SJSA1 (cell line): Measurements from ENCODE around the gene IL13. TPM values are rescaled to one million over a fixed set of nuclear protein-coding genes. Genes with fewer than 3 reads are reported as not detected.
"Not testable (repeated sequence)": the region's sequence is repeated elsewhere in the genome, so short reads cannot be mapped to it uniquely, and the experiment has no call there.

ENCODE experiments used
- DNase-seq, 2 experiments: peaks; one replicate each; pipeline ENCODE4 v3.0.0-alpha.2; 2015 to 2020; ENCODE audit warnings: low spot score in 2 of 2, low read depth in 1 of 2
- H3K27ac ChIP-seq: fragments of 250-450 bp; sonication (Bioruptor Pico); 2 replicates; pipeline ENCODE4 v1.5.1; 2020; ENCODE audit warnings: mild to moderate bottlenecking, moderate library complexity
- H3K27me3 ChIP-seq: fragments of 250-450 bp; sonication (Bioruptor Pico); replicated peaks from 2 replicates; pipeline ENCODE4 v1.5.1; 2020; ENCODE audit warnings: mild to moderate bottlenecking, moderate library complexity
- H3K36me3 ChIP-seq: fragments of 250-450 bp; sonication (Bioruptor Pico); 2 replicates; pipeline ENCODE4 v1.5.1; 2020; ENCODE audit warnings: mild to moderate bottlenecking
- H3K4me1 ChIP-seq: fragments of 250-450 bp; sonication (Bioruptor Pico); replicated peaks from 2 replicates; pipeline ENCODE4 v1.6.1; 2021; ENCODE audit warnings: mild to moderate bottlenecking
- H3K4me3 ChIP-seq: fragments of 250-450 bp; sonication (Bioruptor Pico); 2 replicates; pipeline ENCODE4 v1.5.1; 2020; ENCODE audit warnings: mild to moderate bottlenecking
- H3K9me3 ChIP-seq: fragments of 250-450 bp; sonication (Bioruptor Pico); replicated peaks from 2 replicates; pipeline ENCODE4 v1.5.1; 2020; ENCODE audit warnings: mild to moderate bottlenecking
- total RNA-seq: library from RNA; depleted of rRNA; stranded (reverse); fragments of >200 nt; shearing (Covaris generic); gene quantifications from 2 replicates; pipeline ENCODE4 v1.2.3, GENCODE V29; 2014

The IL13 gene
- total RNA-seq, 1 experiment from 2014 or later, result not detected

DNA sequence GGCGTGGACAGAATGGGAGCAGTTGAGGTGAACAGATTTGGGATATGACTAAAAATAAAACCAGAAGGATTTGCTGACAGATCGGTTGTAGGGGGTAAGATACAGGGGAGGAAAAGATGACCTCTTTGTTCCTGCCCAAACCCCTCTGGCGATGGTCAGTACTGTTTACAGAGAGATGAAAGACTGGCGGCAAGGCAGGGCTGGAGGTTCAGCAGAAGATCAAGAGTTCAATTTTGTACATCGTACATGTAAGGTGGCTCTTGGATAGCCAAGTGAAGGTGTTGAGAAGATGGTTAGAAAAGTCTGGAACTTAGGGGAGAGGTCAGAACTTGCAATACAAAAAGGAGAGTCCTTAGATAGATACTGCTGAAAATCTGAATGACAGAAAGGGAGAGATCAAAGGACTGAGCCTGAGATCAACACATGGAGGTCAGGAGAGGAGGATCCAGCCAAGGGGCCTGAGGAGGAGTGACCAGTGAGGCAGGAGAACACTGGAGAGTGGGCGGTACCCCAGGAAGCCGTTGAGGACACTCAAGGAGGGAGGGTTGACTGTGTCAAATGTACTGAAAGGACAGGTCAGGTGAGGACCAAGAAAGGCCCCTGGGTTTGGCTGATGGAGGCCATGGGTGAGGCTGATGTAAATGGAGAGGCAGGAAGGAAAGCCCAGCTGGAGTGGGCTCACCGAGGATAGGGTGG is 23.0 kb downstream of the IL13 start:
- H3K9me3 ChIP-seq, result no peaks in the 10 kb centered on the region
- no peaks in the 10 kb centered on the region for H3K27me3 ChIP-seq
- DNase-seq, result no peak
- H3K27ac ChIP-seq, result no peak overlapping the region
- H3K36me3 ChIP-seq, result no peaks in the 10 kb centered on the region
- peaks cover 30% of the 10 kb centered on the region for H3K4me1 ChIP-seq
- H3K4me3 ChIP-seq, result no peak overlapping the region

DNA sequence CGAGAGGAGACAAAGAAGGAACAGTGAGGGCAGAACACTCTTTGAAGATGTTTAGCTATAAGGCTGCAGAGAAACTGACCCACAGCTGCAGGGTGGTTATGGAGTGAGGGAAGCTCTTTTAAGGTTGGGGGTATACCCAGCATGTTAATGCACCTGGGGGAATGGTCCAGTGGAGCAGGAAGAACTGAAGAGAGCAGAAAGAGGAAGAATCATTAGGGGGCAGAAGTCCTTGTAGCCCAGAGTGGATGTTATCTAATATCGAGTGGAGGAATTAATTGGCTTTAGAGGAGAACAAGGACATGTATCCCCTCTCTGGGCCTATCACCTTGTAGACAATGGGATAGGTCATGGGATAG is 23.5 kb downstream of the IL13 start:
- no peak for DNase-seq
- Histone ChIP-seq H3K27ac (no peak overlapping the region), H3K4me3 (no peak overlapping the region), H3K9me3 (no peaks in the 10 kb centered on the region), H3K4me1 (peaks cover 28% of the 10 kb centered on the region), H3K27me3 (no peaks in the 10 kb centered on the region), H3K36me3 (no peaks in the 10 kb centered on the region)

DNA sequence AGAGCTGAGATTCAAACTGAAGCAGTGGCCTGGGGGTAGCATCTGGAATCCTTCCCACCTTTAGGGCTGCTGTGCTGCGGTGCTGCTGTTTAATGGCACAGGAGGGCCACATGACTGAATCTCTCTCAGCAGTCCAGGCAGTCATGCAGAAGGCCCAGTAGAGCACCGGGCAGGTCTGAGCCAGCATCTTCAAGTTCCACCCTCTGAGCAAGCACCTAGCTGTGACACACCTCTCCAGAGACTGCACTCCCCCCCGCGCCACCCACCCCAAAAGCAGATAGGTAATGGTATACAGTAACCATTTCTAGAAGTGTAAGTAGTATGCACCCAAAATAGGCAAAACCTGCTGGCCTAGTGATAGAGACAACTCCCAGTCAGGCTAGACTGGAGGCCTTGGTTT is 24.0 kb downstream of the IL13 start:
- no peak for DNase-seq
- no peak overlapping the region for H3K27ac ChIP-seq
- no peak overlapping the region for H3K4me3 ChIP-seq
- H3K4me1 ChIP-seq, result peaks cover 23% of the 10 kb centered on the region
- no peaks in the 10 kb centered on the region for H3K27me3 ChIP-seq
- H3K9me3 ChIP-seq, result no peaks in the 10 kb centered on the region
- H3K36me3 ChIP-seq, result no peaks in the 10 kb centered on the region

GRCh38 chr5:132684491-132684890 is 26.5 kb downstream of the IL13 start:
- Histone ChIP-seq H3K27ac (no peak overlapping the region), H3K36me3 (no peaks in the 10 kb centered on the region), H3K4me3 (no peak overlapping the region), H3K27me3 (no peaks in the 10 kb centered on the region), H3K9me3 (no peaks in the 10 kb centered on the region), H3K4me1 (peaks cover 10% of the 10 kb centered on the region)
- no peak for DNase-seq

GRCh38 chr5:132684922-132685720 is 27.1 kb downstream of the IL13 start:
- no peak for DNase-seq
- Histone ChIP-seq H3K4me1 (peaks cover 3% of the 10 kb centered on the region), H3K36me3 (no peaks in the 10 kb centered on the region), H3K27ac (no peak overlapping the region), H3K27me3 (no peaks in the 10 kb centered on the region), H3K4me3 (no peak overlapping the region), H3K9me3 (no peaks in the 10 kb centered on the region)

DNA sequence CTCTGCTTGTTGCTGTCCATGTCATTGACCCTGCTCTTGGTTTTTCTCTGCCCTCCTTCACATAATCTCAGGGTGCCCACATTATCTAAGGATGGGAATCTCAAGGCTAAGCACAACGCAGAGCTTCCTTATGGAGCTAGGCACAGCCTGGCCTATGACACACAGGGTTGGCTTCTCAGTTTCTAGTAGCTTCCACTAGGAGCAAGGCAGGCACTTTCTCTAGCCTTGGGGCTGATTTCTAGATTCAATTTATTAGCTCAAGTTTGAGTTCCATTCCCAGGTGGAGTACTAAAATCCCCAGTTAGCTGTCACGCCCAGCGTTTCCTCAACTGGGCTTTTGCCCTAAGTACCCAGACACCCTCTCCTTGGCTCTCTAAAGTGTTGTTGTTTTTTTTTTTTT is 28.2 kb downstream of the IL13 start:
- Histone ChIP-seq H3K36me3 (0 out of 2 replicates have a peak, but pooled peaks cover 3% of the 10 kb centered on the region), H3K9me3 (no peaks in the 10 kb centered on the region), H3K27ac (no peak overlapping the region), H3K27me3 (no peaks in the 10 kb centered on the region), H3K4me1 (no peaks in the 10 kb centered on the region), H3K4me3 (no peak overlapping the region)
- no peak for DNase-seq

- H3K4me3 ChIP-seq, result no peak overlapping the region
- DNase-seq, result no peak
- H3K27me3 ChIP-seq, result no peaks in the 10 kb centered on the region
- 0 out of 2 replicates have a peak, but pooled peaks cover 3% of the 10 kb centered on the region for H3K36me3 ChIP-seq
- H3K9me3 ChIP-seq, result no peaks in the 10 kb centered on the region
- no peak overlapping the region for H3K27ac ChIP-seq
- no peaks in the 10 kb centered on the region for H3K4me1 ChIP-seq
Observed at GRCh38 chr5:132687995-132688394, 30.0 kb downstream of the IL13 start.

GRCh38 chr5:132688536-132689339 is 30.8 kb downstream of the IL13 start:
- no peak overlapping the region for H3K4me3 ChIP-seq
- H3K27me3 ChIP-seq, result no peaks in the 10 kb centered on the region
- no peak for DNase-seq
- H3K9me3 ChIP-seq, result no peaks in the 10 kb centered on the region
- H3K36me3 ChIP-seq, result 0 out of 2 replicates have a peak, but pooled peaks cover 3% of the 10 kb centered on the region
- H3K4me1 ChIP-seq, result no peaks in the 10 kb centered on the region
- no peak overlapping the region for H3K27ac ChIP-seq

- H3K27ac ChIP-seq, result no peak overlapping the region
- DNase-seq, result no peak
- H3K27me3 ChIP-seq, result no peaks in the 10 kb centered on the region
- no peak overlapping the region for H3K4me3 ChIP-seq
- H3K36me3 ChIP-seq, result 0 out of 2 replicates have a peak, but pooled peaks cover 3% of the 10 kb centered on the region
- H3K9me3 ChIP-seq, result no peaks in the 10 kb centered on the region
- no peaks in the 10 kb centered on the region for H3K4me1 ChIP-seq
Observed at GRCh38 chr5:132689513-132689912, 31.5 kb downstream of the IL13 start.

DNA sequence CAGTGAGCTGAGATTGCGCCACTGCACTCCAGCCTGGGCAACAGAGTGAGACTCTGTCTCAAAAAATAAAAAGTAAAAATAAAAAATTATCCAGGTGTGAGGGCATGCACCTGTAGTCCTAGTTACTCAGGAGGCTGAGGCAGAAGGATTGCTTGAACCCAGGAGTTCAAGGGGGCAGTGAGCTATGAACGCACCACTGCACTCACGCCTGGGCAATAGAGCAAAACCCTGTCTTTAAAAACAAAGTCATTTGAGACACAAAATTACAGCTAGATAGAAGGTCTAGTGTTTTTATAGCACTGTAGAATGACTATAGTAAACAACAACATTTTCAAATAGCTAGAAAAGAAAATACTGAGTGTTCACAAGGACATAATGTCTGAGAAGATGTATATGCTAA is 32.2 kb downstream of the IL13 start:
- Histone ChIP-seq H3K4me3 (no peak overlapping the region), H3K27me3 (no peaks in the 10 kb centered on the region), H3K27ac (no peak overlapping the region), H3K4me1 (no peaks in the 10 kb centered on the region), H3K36me3 (0 out of 2 replicates have a peak, but pooled peaks cover 3% of the 10 kb centered on the region), H3K9me3 (no peaks in the 10 kb centered on the region)
- no peak for DNase-seq

- not testable (repeated sequence) for H3K27me3 ChIP-seq, H3K27ac ChIP-seq, H3K9me3 ChIP-seq, H3K4me3 ChIP-seq, DNase-seq, H3K36me3 ChIP-seq, H3K4me1 ChIP-seq
Observed at GRCh38 chr5:132691755-132692631, 34.0 kb downstream of the IL13 start.

DNA sequence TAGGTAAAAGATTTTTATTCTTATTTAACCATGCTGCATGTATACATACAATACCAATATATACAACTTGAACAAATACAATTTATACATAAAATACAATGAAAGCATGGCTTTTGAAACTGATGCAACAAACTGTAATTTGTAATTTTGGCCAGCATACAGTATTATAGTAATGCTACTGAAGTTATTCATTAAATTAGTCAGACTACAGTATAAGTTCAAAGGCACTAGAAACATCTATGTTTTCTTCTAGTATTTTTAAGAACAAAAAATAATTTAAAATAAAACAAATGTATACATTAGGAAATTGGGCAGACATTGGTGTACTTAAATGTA is 34.6 kb downstream of the IL13 start:
- no peak overlapping the region for H3K27ac ChIP-seq
- no peaks in the 10 kb centered on the region for H3K9me3 ChIP-seq
- H3K4me3 ChIP-seq, result no peak overlapping the region
- DNase-seq, result no peak
- no peaks in the 10 kb centered on the region for H3K4me1 ChIP-seq
- H3K27me3 ChIP-seq, result no peaks in the 10 kb centered on the region
- 0 out of 2 replicates have a peak, but pooled peaks cover 3% of the 10 kb centered on the region for H3K36me3 ChIP-seq

DNA sequence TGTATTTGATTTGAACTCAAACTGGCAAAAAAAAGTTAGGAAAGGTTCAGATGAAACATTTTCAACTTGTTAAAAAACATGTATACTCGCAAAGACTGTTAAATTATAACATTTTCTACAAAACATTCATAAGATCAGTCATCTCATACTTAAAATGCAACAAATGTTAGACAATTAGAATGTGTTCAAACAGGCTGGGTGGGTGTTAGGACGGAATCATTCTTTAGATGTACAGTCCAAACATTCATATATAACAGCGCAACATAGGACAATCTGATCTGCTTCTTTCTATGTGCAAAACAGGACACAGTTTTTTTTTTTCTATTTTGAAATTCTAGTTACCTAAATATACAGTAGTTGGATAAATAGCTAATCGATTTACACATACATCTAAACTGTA is 38.0 kb downstream of the IL13 start:
- DNase-seq, result no peak
- Histone ChIP-seq H3K9me3 (no peaks in the 10 kb centered on the region), H3K4me3 (no peak overlapping the region), H3K27me3 (no peaks in the 10 kb centered on the region), H3K4me1 (no peaks in the 10 kb centered on the region), H3K27ac (no peak overlapping the region), H3K36me3 (peaks cover 24% of the 10 kb centered on the region)
